Measurements from ENCODE around the gene PDE11A.

DNA sequence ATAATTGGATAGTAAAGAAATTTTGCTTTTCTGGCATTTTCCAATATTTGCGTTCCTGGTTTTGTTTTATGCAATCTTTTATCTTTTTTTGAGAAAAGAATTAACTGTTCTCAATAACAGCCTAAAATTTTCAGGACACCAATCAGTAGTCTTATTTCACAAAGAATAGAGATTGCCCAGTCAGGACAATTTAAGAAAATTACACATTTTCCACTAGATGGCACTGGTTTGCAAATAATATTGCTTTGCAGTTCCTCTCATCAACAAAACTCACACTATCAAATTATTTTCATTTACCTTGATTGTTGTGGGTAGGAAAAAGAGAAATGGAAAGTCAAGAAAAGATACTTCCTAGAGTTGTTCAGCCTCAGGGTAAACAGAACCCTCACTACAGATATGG lies 37.2 kb upstream of the PDE11A start:
- TF ChIP-seq POLR2A (IDR thresholded peaks at IDR 0.05; ENCODE audit: low read depth, low read length) (no peak), POLR2AphosphoS5 (IDR thresholded peaks at IDR 0.05; ENCODE audit: low read depth, low read length) (no peak), TAF1 (IDR thresholded peaks at IDR 0.05; ENCODE audit: borderline replicate concordance, low read depth, low read length) (no peak)

All from GM12892 (cell line).